ENCODE measurements around the gene ATXN7L3B.

Gene ATXN7L3B

DNA sequence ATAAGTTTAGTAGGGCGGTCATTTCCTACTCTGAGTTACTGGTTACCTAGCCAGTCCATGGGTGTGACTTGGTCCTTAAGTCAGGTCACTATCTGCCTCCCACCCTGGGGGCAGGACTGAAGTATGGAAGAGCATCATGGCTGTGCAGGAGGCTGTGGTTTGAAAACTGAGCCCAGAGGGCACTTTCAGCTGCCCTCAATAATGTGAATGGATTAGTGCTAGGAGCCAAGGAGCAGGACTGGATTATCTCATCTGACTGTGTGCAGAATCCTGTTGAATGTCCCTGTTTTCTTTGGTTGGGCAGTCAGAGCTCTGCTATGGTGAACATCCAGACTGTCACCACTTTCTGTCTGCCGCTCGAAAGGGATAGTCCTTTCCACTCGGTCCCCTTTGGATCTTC lies 1.6 kb downstream of the ATXN7L3B start:
- Histone ChIP-seq H3K9ac (peak overlapping the region; percentile 93 to 98 (median 96); a peak in 19 of 22 replicates), H4K20me1 (peaks cover 33 to 52% (median 49%) of the 10 kb centered on the region in 11 experiments), H3K27ac (peak overlapping the region in 10 of 11 experiments; percentile 93 to 99 (median 96); a peak in 21 of 22 replicates)

DNA sequence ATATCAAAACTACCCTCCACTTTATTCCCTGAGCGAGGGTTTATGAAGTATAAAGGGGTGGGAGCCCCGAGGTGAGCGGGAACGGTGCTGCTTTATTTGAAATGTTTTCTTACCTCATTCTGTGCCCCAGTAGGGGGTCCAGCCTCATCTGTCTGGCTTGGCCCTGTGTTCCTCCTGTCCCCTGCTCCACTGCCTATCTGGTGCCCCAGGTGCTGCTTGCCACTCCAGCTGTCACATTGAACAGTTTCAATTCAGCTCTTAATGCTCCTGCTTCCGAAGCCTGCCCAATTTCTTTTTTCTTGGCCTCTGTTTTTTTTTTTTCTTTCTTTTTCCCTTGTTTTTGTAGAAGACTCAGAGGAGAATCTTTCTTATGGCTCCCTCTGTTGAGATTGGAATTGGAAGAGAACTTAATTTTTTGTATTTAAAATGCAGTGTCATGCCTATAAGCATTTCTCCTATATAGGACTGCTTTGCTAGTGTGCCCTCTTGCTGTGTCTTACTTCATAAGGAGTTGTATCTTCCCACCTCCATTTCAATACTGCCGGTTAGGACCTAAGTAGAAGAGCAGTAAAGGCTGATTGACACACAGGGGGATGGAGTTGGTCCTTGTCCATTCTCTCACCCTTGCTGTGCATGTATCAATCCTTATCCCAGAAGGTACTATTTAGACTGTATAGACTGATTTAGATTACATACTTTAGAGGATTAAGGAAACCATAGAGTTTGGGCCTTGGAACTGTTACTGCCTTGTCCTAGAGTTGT lies 2.3 kb downstream of the ATXN7L3B start:
- H3K4me3 ChIP-seq: peak overlapping the region; percentile 68 to 93 (median 90)
- peaks cover 22 to 48% (median 36%) of the 10 kb centered on the region in 11 experiments; a peak in 21 of 22 replicates for H3K36me3 ChIP-seq
- H3K9ac ChIP-seq: peak overlapping the region in 10 of 11 experiments; percentile 63 to 98 (median 96); a peak in 18 of 22 replicates
- no peaks in the 10 kb centered on the region for H3K27me3 ChIP-seq
- H3K27ac ChIP-seq: peak overlapping the region in 10 of 11 experiments; percentile 8 to 99 (median 96); a peak in 16 of 22 replicates
- no peak for TF ChIP-seq Cebpa-rat (IDR thresholded peaks at IDR 0.05)
- peaks cover 33 to 57% (median 50%) of the 10 kb centered on the region in 11 experiments for H4K20me1 ChIP-seq
- peak overlapping the region; percentile 80 to 99 (median 95) for H3K4me2 ChIP-seq
- H3K4me1 ChIP-seq: peaks cover 30 to 49% (median 33%) of the 10 kb centered on the region in 10 experiments
- H3K9me3 ChIP-seq (replicated peaks in 1 of 11): peaks cover 0 to 27% (median 11%) of the 10 kb centered on the region in 11 experiments; a peak in 9 of 22 replicates

More for the DNA sequence above, 1.6 kb downstream of the ATXN7L3B start:
- Histone ChIP-seq H3K4me1 (peaks cover 30 to 49% (median 33%) of the 10 kb centered on the region in 10 experiments), H3K4me2 (peak overlapping the region; percentile 80 to 99 (median 95)), H3K36me3 (peaks cover 22 to 48% (median 36%) of the 10 kb centered on the region in 11 experiments; a peak in 21 of 22 replicates), H3K4me3 (peak overlapping the region; percentile 68 to 93 (median 90)), H3K27me3 (no peaks in the 10 kb centered on the region), H3K9me3 (replicated peaks in 1 of 11) (peaks cover 0 to 27% (median 11%) of the 10 kb centered on the region in 11 experiments; a peak in 9 of 22 replicates)
- TF ChIP-seq Cebpa-rat (IDR thresholded peaks at IDR 0.05): no peak

DNA sequence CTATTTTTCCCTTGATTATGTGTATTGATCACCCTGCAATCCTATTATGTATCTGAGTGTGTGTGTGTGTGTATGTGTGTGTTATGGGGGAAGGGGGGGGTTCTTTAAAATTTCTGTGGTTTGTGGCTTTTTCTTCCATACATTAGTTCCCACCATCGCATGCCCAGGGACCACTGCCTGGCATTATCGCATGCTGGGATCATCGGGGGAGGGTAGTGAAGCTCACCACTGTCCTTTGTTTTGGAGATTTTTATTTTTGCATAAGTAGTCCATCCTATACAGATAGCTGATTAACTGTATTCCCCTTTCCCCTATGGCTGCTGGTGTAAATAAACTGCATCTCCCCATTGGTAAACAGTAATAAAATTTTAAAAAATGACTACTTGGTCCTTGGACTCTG lies 3.4 kb downstream of the ATXN7L3B start:
- peaks cover 0 to 27% (median 5%) of the 10 kb centered on the region in 11 experiments; a peak in 8 of 22 replicates for H3K9me3 ChIP-seq (replicated peaks in 1 of 11)
- peak overlapping the region in 2 of 11 experiments; percentile 4 to 63; a peak in 1 of 22 replicates for H3K9ac ChIP-seq
- H3K4me2 ChIP-seq: peak overlapping the region; percentile 80 to 99 (median 95)
- no peak overlapping the region; a peak in 1 of 22 replicates for H3K27ac ChIP-seq
- peaks cover 30 to 49% (median 33%) of the 10 kb centered on the region in 10 experiments for H3K4me1 ChIP-seq
- H3K4me3 ChIP-seq: peak overlapping the region in 9 of 10 experiments; percentile 68 to 92 (median 89); a peak in 13 of 20 replicates
- H3K36me3 ChIP-seq: peaks cover 26 to 48% (median 36%) of the 10 kb centered on the region in 11 experiments; a peak in 21 of 22 replicates
- H4K20me1 ChIP-seq: peaks cover 33 to 66% (median 55%) of the 10 kb centered on the region in 11 experiments
- no peak for TF ChIP-seq Cebpa-rat (IDR thresholded peaks at IDR 0.05)
- H3K27me3 ChIP-seq: no peaks in the 10 kb centered on the region

DNA sequence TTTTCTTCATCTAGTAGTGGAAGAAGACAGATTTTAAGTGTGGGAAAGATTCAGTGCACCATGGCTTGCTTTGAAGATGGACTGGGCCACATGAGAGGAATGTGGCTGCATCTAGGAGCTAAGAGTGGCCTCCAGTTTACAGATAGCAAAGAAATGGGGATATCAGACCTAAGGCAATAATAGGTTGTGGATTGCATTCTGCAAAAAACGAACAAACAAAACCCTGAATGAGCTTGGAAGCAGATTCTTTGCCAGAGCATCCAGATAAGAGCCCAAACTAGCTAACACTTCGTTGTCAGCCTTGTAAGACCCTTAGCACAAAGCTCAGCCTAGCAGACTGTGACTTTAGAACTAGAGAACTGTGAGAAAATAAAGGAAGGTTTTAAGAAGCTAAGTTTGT lies 9.6 kb downstream of the ATXN7L3B start:
- no peak for TF ChIP-seq Cebpa-rat (IDR thresholded peaks at IDR 0.05)
- H3K4me2 ChIP-seq: no peak overlapping the region
- H3K4me1 ChIP-seq: peaks cover 0 to 17% (median 0%) of the 10 kb centered on the region in 10 experiments; a peak in 5 of 20 replicates
- no peaks in the 10 kb centered on the region for H3K27me3 ChIP-seq
- no peak overlapping the region for H3K4me3 ChIP-seq
- no peak overlapping the region for H3K9ac ChIP-seq
- peaks cover 0 to 10% (median 3%) of the 10 kb centered on the region in 11 experiments; a peak in 11 of 22 replicates for H3K36me3 ChIP-seq
- H3K9me3 ChIP-seq (replicated peaks in 1 of 11): no peaks in the 10 kb centered on the region
- no peak overlapping the region for H3K27ac ChIP-seq
- H4K20me1 ChIP-seq: peaks cover 0 to 31% (median 21%) of the 10 kb centered on the region in 11 experiments; a peak in 15 of 22 replicates

DNA sequence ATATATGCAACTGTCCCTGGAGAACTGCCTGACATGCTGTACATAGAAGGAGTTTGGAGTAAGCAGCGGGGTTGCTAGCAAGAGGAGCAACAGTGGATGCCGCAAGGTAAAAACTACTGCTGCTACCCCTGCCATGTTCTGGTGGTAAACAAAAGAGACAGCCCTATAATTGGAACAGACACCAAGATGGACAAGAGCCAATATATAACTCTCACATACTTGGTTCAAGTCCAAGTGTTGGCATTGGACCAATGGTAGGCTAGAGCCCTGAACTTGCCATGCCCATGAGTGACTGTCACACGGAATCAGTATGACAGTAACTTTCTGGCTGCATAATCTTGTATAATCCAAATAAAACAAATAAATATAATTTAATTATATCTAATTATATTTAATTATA lies 13.7 kb downstream of the ATXN7L3B start:
- Histone ChIP-seq H3K4me3 (no peak overlapping the region), H3K27ac (no peak overlapping the region), H4K20me1 (peaks cover 0 to 8% (median 0%) of the 10 kb centered on the region in 11 experiments; a peak in 3 of 22 replicates), H3K9me3 (replicated peaks in 1 of 11) (no peaks in the 10 kb centered on the region), H3K4me2 (no peak overlapping the region), H3K27me3 (no peaks in the 10 kb centered on the region), H3K4me1 (peaks cover 0 to 15% (median 0%) of the 10 kb centered on the region in 10 experiments; a peak in 5 of 20 replicates), H3K9ac (no peak overlapping the region), H3K36me3 (no peaks in the 10 kb centered on the region; a peak in 1 of 22 replicates)
- TF ChIP-seq Cebpa-rat (IDR thresholded peaks at IDR 0.05): no peak

DNA sequence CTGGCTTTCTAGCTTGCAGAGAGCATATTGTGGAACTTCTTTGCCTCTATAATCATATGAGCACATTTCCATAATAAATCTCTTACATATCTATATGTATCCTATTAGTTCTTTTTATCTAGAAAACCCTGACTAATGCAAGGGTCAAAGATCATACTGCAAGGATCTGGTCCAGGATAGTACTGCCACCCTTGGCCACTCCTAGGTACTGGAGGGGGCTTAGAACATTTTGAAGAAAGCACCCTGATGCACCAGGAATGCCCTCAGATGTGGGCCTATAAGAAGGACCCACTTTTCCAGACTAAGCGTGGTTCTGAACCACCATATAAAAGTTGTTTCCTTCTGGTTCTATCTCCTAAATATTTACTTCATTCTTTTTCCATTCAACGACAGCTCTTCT lies 14.6 kb downstream of the ATXN7L3B start:
- no peak for TF ChIP-seq Cebpa-rat (IDR thresholded peaks at IDR 0.05)
- Histone ChIP-seq H3K9me3 (replicated peaks in 1 of 11) (no peaks in the 10 kb centered on the region), H3K4me2 (peak overlapping the region in 3 of 11 experiments; percentile 23 to 68 (median 50); a peak in 4 of 22 replicates), H3K9ac (no peak overlapping the region), H3K36me3 (no peaks in the 10 kb centered on the region), H3K4me1 (peaks cover 0 to 15% (median 0%) of the 10 kb centered on the region in 10 experiments; a peak in 5 of 20 replicates), H3K27me3 (no peaks in the 10 kb centered on the region), H3K4me3 (no peak overlapping the region), H4K20me1 (peaks cover 0 to 5% (median 0%) of the 10 kb centered on the region in 11 experiments; a peak in 3 of 22 replicates), H3K27ac (peak overlapping the region in 2 of 11 experiments; percentile 32 to 38; a peak in 3 of 22 replicates)

DNA sequence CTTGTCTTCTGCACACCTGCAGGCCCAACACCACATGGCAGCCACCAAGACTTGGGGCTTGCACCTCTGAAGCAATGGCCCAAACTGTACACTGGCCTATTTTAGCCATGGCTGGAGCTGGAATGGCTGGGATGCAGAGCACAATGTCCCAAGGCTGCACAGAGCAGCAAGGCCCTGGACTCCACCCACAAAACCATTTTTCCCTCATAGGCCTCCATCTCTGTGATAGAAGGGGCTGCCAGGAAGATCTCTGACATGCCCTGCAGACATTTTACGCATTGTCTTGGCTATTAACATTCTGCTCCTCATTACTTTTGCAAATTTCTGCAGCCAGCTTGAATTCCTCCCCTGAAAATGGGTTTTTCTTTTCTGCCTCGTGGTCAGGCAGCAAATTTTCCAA lies 22.1 kb downstream of the ATXN7L3B start:
- Histone ChIP-seq H3K27me3 (no peaks in the 10 kb centered on the region), H3K9me3 (replicated peaks in 1 of 11) (no peaks in the 10 kb centered on the region)

DNA sequence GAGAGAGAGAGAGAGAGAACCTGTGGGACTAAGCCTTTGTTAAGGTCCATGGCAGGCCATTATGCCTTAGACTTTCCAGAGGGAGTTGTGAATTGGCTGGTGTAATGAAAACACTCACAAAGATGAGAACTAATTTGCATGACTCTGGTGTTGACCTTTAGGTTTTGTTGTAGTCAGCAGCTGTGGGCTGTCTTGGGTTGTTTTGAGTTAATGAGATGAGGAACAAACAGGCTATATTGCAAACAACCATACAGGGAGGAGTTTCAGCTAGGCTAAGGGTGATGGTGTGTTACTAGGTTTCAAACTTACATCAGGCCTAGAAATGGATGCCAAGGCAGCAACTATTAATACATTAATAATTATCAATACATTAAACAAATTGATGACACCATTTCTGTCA lies 26.3 kb downstream of the ATXN7L3B start:
- no peaks in the 10 kb centered on the region for H3K9me3 ChIP-seq (replicated peaks in 1 of 11)
- H3K4me3 ChIP-seq: no peak overlapping the region
- H3K27ac ChIP-seq: no peak overlapping the region
- H4K20me1 ChIP-seq: no peaks in the 10 kb centered on the region
- no peaks in the 10 kb centered on the region for H3K27me3 ChIP-seq
- H3K4me1 ChIP-seq: peaks cover 0 to 11% (median 0%) of the 10 kb centered on the region in 10 experiments; a peak in 3 of 20 replicates
- no peak overlapping the region for H3K9ac ChIP-seq
- H3K36me3 ChIP-seq: no peaks in the 10 kb centered on the region
- no peak for TF ChIP-seq Cebpa-rat (IDR thresholded peaks at IDR 0.05)
- peak overlapping the region in 2 of 11 experiments; percentile 16 to 53; a peak in 3 of 22 replicates for H3K4me2 ChIP-seq

More for the DNA sequence above, 22.1 kb downstream of the ATXN7L3B start:
- H3K27ac ChIP-seq: no peak overlapping the region
- H3K9ac ChIP-seq: no peak overlapping the region
- no peak for TF ChIP-seq Cebpa-rat (IDR thresholded peaks at IDR 0.05)
- peaks cover 0 to 11% (median 0%) of the 10 kb centered on the region in 10 experiments; a peak in 3 of 20 replicates for H3K4me1 ChIP-seq
- no peak overlapping the region for H3K4me2 ChIP-seq
- H3K36me3 ChIP-seq: no peaks in the 10 kb centered on the region
- no peak overlapping the region for H3K4me3 ChIP-seq
- H4K20me1 ChIP-seq: no peaks in the 10 kb centered on the region

DNA sequence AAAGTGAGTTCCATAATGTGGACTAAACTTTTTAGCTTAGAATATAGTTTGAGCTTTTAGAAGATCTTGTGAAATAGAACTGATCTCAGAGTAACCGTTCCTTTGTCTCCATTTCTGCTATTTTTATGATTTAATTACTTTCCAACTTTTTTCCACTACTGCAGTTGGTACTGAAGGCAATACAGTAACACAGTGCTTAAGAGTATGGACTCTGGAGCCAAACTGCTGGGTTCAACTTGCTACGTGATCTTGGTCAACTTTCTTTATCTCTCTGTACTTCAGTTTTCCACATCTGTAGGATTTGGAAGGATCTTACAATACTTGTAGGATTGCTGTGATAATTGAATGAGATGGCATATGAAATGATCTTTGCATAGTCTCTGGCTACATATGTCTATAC lies 40.9 kb downstream of the ATXN7L3B start:
- no peak for TF ChIP-seq Cebpa-rat (IDR thresholded peaks at IDR 0.05)
- peaks cover 0 to under 1% (median 0%) of the 10 kb centered on the region in 11 experiments; a peak in 1 of 22 replicates for H3K9me3 ChIP-seq (replicated peaks in 1 of 11)
- no peak overlapping the region for H3K4me2 ChIP-seq
- H3K4me1 ChIP-seq: no peaks in the 10 kb centered on the region
- H3K36me3 ChIP-seq: no peaks in the 10 kb centered on the region
- H3K4me3 ChIP-seq: no peak overlapping the region
- no peaks in the 10 kb centered on the region for H3K27me3 ChIP-seq
- no peak overlapping the region for H3K27ac ChIP-seq
- H3K9ac ChIP-seq: no peak overlapping the region
- H4K20me1 ChIP-seq: no peaks in the 10 kb centered on the region
